Stomach (tissue), 4 donors: ENCODE results near the gene ARL4D.

ENCODE experiments used
- CTCF ChIP-seq, 7 experiments: fragments of 450-650 bp in 4 of 7; fragments of 200-600 bp in 3 of 7; sonication (generic) in 3 of 7; IDR thresholded peaks; one replicate each; pipeline ENCODE4 v1.5.1; 2016 to 2019; ENCODE audit warnings: antibody characterized with exemption in 7 of 7, control low read depth in 2 of 7, mild to moderate bottlenecking in 1 of 7
- EP300 ChIP-seq: sonication (generic); formaldehyde crosslinking; IDR thresholded peaks from one replicate; pipeline ENCODE4 v1.6.1; 2017; ENCODE audit warnings: antibody characterized with exemption
- POLR2A ChIP-seq, 4 donors: fragments of 450-650 bp; IDR thresholded peaks; one replicate each; pipeline ENCODE4 v1.6.1; 2016; ENCODE audit warnings: antibody characterized with exemption in 4 of 4, control low read depth in 2 of 4, mild to moderate bottlenecking in 1 of 4, moderate library complexity in 1 of 4
- POLR2AphosphoS5 ChIP-seq, 3 donors: sonication (generic); formaldehyde crosslinking; IDR thresholded peaks; one replicate each; pipeline ENCODE4 v1.6.1; 2016; ENCODE audit warnings: antibody characterized with exemption in 3 of 3

- TF ChIP-seq CTCF (IDR thresholded peaks at IDR 0.05): no peak
- TF ChIP-seq POLR2A (IDR thresholded peaks at IDR 0.05): no peak
- no peak for TF ChIP-seq EP300
- TF ChIP-seq POLR2AphosphoS5 (IDR thresholded peaks at IDR 0.05): no peak
These were observed 10.3 kb downstream of the ARL4D start for GRCh38 chr17:43409131-43409530.
